Forelimb muscle (tissue), 1 donor: ENCODE data around the gene MCTP1. TPM values are rescaled to one million over a fixed set of nuclear protein-coding genes. Genes with fewer than 3 reads are reported as not detected.
"Not testable (repeated sequence)": the region's sequence is repeated elsewhere in the genome, so short reads cannot be mapped to it uniquely, and the experiment has no call there.

Experiments
- DNase-seq: peaks from one replicate; pipeline ENCODE4 v3.0.0-alpha.2; 2013; ENCODE audit warnings: low read depth
- polyA plus RNA-seq: library from polyadenylated mRNA; unstranded; fragments of 120-200 nt; gene quantifications from one replicate; pipeline ENCODE4 v1.2.1, GENCODE V29; 2013; ENCODE audit not compliant: insufficient read length

Gene MCTP1
- polyA plus RNA-seq, 1 donor, result 7.2 TPM

DNA sequence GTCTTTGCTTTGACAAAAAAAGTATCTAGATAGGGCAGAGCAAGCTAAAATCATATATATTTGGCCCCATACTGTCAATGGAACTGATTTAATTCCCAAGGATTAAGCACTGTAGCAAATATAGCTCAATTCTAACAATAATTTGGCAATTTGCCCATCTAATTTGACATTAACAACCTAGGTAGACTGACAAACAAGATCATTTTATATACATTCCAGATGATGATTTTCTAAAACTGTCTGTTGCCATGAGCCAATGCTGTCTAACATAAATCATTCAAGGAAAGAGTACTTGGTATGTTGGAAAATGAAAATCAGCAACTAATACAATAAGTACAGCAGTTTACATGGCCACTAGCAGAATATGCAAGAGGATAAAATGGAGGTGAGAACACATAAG lies 32.1 kb downstream of the MCTP1 start:
- DNase-seq, result no peak

DNA sequence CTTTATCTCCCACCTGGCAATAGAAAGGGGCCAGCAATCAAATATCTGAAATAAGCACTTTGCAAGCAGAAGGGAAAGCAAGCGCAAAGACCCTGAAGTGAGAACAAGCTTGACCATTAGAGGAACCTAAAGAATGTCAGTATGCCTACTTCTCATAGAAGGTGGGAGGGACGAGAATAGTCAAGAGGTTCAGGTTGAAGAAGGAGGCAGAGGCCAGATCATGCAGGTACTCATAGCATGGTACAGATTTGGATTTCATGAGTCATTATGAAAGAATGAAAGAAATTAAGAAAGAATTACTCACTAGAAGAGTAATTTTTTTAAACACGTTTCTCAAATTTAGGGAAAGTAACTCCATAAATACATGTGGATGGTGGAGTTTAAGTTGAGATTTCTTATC lies 33.7 kb downstream of the MCTP1 start:
- no peak for DNase-seq

DNA sequence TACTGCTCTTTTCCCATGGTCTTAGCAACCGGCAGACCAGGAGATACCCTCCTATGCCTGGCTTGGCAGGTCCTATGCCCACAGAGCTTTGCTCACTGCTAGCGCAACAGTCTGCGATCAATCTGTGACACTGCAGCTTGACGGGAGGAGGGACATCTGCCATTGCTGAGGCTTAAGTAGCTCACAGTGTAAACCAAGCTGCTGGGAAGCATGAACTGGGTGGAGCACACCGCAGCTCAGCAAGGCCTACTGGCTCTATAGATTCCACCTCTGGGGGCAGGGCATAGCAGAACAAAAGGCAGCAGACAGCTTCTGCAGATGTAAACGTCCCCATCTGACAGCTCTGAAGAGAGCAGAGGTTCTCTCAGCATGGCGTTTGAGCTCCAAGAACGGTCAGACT lies 40.4 kb downstream of the MCTP1 start:
- DNase-seq, result no peak

DNA sequence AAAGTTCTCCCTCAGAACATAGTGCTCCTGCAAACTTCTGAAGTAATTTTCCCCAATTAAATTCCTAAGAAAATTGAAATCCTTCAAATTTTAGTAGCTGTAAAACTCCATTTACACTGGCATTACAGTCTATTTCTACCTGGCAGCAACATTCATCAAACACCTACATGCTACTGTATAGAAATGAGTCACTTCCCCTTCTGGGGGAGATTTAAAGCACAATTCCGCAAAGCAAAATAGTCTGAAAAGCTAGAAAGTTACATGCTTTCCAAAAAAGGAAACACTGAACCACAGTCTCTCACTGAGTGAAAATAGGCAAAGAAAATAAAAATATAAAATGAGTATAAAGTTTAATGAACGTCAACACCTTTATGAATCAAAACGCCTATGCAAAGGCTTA lies 43.3 kb downstream of the MCTP1 start:
- no peak for DNase-seq

DNA sequence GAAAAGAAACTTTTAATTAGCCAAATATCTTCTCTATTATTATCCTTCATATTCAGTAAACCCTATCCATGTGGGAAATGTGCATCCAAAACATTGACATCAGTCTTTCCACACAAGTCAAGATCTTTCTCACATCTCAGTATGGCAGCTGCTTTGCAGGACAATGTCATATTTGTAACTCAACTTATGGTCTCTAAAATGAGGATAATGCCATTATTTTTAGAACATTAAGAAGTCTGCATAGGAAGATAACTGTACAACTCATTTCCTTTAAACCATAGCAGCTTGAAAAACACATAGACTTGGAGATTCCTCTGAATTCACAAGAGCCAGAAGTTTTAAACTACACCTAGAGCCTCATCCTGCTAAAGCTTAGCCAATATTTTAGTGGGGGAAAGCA lies 43.7 kb downstream of the MCTP1 start:
- DNase-seq, result no peak

DNA sequence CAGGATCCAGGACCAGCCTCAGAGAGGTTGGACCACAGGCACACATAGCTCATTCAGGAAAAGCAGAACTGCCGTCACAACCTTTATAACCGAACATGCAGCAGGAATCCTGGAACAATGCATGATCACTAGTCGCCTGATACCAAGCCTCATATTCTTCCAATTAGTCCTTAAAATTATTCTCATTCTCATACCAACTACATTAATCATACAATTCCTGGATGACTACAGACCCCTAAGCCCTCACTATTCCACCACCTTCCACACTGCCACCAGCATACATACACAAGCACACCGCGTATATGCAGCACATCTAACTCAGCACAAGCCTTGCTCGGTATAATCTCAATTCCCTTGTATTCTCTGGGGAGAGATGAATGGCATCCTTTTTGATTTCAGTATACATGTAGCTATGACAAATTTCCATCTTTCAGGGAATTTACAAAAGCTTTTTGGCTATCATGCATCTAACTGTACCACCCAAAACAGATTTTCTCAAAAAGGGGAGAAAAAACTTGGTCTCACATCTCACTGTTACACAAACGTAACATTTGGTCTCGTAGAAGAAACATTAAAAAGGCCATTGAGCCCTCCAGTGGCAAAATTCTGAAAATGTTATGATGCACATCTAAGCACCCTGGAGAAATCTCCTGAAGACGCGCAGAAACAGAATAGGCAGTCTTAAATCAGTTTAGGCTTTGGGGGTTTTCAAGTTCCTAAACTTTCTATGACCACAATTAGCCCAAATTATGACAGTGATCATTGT lies 46.2 kb downstream of the MCTP1 start:
- DNase-seq, result no peak

DNA sequence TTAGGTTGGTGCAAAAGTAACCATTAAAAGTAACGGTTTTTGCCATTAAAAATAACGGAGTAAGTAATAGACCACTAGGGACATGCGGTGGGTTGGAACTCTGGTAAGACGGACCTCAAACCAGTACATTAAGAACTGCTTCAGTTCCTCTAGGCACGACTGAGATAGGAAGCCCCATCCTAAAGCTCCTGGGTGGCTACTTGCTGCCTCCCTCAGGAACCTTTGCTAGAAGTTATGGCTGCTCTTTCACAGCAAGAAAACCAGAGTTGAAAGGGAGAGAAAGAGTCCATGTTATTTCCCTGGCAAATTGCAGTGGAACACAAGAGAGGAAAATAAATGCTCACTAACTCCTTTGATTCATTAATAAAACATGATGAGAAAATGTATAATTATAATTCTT lies 47.6 kb downstream of the MCTP1 start:
- no peak for DNase-seq

DNA sequence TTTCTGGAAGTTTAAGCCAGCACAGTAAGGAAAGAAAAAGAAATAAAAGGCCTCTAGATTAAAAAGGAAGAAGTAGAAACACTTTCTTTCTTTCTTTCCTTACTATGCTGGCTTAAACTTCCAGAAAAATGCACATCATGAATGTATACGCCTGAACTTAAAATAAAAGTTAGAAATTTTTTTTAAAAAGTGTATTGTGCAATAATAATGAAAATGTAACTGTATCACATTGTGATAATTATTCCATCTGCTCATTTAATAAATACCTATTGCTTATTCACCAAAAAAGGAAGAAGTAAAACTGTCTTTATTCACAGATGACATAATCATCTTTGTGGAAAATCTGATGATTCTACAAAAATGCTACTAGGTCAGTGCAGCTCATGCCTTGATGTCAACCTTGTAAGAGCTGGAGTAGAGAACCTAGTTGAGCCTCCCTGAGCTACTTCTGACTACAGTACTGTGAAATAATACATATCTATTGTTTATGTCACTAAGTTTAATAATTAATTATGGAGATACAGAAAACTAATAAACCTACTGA lies 49.4 kb downstream of the MCTP1 start:
- DNase-seq, result no peak

DNA sequence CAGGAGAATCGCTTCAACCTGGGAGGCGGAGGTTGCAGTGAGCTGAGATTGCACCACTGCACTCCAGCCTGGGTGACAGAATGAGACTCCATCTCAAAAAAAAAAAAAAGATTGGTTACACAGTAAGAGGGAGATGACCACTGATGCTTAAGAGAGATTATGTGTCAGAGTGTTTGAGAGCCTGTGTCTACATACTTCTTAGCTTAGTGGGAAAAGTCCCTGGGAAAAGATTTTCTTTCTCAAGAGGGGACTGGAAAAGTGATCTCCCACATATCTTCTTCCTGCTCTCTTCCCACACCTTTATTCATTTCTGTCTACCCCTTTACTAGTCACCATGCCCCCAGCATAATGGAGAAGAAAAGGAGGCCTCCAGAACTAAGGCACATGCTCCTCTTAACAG lies 55.2 kb downstream of the MCTP1 start:
- no peak for DNase-seq

DNA sequence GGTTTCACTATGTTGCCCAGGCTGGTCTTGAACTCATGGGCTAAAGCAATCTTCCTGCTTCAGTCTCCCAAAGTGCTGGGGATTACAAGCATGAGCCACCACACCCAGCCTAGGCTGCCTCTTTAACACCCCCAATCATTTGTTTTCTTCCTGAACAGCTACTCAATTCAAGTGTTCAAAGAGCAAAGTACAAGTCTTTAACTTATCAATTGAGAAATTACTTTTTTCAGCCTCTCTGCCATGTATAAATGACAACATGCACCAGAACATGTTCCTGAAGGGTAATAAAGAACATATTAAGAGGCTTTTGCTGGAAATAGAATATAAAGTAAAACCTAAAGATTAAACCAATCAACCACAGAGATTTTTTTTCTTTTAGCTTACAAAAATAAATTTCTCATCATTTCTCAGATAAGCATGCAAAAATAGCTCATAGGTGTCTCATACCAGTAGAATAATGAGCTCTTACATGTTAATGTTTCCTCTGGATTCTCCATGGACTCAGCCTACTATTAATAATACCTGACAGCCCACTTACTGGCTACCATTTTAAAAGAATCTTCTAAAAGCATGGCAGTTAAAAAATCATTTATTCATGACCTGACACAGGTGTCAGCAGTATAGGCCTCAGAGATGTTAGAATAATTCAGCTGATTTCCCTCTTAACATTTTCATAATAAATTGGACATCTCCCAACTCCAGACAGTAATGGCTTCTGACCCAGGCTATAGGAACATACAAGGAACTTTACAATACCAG lies 60.0 kb downstream of the MCTP1 start:
- DNase-seq, result no peak

DNA sequence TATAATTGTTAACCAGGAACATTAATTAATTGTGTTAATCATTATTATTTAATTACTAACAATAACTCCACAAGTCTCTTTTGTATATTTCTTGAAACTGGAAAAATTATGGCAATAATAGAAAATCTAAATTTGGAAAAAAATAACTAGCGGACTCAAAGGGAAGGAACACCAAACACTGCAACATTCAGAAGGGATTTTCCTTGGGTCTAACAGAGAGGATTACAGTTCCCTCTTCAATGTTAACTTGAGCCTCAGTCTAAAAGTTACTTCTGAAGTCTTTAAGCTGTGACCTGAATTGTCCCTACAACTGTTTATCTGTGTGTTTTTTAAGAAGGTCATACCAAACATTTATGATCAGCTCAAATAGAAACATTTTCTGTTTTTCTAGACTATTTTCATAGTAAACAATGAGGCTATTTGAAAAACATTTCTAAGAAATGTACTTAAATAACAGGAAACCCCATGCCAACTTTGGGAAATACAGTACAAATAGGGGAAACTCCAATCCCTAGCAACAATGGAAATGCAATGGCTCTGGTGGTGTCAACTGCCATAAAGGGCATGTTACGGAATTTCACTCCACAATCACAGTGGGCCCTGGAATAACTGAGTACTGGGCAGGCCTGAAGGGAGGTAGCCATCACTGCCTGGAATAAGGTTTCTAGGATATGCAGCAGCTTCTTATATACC lies 61.2 kb downstream of the MCTP1 start:
- no peak for DNase-seq

DNA sequence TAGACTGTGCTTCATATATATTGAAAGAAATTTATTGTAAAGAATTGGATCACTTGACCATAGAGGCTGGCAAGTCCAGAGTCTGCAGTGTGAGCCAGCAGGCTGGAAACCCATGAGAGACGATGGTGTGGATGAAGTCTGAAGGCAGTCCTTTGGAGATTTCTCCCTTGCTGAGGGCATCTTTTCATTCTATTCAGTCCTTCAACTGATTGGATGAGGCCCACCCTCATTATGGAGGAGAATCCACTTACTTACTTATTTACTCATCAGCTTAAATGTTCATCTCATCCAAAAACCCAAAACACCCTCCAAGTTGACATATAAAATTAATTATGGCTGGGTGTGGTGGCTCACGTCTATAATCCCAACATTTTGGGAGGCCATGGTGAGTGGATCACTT lies 62.1 kb downstream of the MCTP1 start:
- no peak for DNase-seq

DNA sequence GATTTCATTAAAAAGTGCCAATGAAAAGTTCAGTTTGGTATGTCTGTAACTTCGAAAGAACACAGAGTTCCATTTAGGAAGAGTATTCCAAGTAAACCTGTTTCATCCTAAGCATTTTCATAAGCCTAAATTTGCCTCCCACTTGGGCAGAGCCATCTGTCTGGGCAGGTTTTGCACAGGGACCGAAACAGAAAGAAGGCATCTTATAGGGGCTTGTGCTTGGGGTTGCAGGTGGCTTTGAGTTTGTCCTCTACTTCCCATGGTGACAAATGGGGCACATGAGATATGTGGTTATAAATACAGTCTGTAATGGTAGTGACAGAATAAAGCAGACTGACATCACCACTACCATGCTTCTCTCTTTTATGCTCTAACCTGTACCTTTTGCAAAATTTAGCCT lies 63.7 kb downstream of the MCTP1 start:
- no peak for DNase-seq

DNA sequence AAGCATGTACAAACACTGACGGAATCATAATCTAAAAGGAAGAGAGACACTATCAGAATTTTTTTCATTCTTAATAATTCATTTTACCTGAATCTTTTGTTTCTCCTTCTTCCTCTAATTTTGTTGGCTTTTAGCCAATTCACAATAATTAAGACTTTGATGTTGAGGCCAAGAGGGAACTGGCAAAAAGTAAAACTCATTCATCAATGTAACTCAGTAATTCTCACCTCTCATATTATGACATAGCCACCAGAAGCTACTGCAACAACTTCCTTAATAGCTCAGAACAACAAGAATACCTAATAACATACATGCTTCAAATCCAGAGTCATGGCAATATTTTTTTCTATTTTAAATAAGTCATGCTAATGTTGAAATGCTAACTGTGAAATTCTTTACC lies 64.5 kb downstream of the MCTP1 start:
- DNase-seq, result no peak

DNA sequence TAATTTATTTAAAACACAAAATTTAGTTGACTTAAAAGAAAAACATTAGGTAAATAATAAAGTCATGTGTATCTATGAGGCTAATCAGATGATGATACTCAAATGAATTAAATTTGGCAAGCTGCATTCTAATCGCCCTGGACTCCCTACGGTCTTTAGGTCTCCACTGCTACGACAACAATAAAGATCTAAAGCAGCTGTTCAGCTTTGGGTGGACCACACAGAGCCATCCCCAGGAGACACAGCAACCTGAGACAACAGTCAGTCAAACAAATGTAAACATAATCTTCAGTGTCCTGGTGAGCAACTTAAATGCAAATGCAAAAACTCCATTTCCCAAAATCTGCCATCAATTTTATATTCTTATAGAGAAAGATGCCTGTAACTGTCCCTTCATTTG lies 65.5 kb downstream of the MCTP1 start:
- no peak for DNase-seq

DNA sequence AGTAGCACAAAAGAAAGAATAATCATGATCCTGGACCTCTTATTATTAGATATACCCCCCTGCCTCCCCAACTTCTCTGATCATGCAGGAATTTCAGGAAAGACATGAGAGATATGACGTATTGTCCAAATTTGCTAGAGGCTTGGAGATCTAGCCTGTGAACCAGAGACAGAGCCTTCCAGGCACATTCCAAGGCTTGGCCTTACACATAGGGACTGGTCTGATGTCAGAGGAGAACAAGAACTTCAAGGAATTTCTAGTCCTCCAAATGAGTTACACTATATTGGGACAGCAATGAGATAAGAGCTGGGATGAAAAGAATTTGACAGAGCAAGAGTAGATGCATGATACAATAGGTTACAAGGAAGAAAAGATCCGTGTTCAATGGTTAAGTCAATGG lies 67.0 kb downstream of the MCTP1 start:
- no peak for DNase-seq

DNA sequence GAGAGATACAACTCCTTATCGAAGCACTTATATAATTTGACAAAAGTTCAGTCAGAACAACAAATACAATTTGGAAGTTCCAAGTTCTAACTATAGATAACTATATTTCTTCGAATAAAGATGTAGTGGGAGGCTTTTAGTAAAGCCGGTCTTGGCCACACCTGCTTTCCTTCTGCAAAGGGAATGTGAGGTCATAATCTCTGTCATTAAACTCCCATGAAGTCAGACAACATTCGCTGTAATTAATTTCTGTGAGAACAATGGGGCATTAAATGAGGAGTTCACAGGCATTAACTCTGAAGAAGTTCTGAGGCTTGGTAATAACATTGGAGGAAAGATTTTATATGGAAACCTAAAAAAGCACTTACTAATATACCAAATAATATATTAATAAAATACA lies 67.5 kb downstream of the MCTP1 start:
- DNase-seq, result no peak

DNA sequence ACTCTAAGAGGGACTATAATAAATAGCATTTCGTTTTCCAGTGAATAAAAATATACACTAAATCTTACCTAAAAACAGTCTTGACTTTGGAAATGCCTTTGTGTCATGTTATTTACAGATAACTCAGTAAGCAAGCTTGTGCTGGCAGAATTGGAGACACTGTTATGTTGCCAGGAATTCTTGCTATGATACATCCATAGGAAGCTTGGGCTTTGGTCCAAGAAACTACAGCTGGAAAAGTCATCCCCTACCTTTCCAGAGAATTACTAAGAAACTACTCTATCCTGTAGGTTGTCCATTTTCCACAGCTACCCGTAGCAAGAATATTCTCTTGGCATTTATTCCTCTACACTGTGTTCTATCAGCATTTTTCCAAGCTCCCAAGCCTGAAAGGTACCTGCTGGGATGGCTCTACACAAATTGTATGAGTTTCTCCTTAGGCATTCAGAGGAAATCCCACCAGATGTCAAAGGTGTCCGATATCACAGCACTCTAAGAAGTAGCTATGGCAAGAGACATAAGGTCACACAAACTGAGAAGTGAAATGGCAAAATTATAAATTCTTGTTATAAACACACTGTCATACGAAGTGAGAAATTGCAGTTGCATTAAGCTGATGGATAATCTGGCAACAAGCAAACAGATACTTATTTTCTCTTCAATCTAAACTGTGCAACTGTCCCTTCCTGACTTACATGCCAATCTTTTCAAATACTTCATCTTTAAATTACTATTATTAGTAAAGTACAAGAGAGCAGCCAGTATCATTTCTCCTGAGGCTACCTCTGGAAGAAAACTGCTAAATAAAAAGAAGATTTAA lies 68.5 kb downstream of the MCTP1 start:
- peak; percentile 24 for DNase-seq

DNA sequence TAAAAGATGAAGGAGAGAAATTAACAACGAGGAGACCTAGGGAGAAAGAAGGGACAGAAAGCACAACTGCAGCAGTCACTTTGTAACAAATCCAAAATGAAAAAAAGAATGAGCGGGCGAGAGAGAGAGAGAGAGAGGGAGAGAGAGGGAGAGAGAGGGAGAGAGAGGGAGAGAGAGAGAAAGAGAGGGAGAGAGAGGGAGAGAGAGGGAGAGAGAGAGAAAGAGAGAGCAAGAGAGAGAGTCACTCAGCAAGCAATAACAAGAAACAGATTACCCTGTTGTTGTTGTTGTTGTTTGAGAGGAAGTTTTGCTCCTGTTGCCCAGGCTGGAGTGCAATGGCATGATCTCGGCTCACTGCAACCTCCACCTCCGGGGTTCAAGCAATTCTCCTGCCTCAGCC lies 77.1 kb downstream of the MCTP1 start:
- not testable (repeated sequence) for DNase-seq

DNA sequence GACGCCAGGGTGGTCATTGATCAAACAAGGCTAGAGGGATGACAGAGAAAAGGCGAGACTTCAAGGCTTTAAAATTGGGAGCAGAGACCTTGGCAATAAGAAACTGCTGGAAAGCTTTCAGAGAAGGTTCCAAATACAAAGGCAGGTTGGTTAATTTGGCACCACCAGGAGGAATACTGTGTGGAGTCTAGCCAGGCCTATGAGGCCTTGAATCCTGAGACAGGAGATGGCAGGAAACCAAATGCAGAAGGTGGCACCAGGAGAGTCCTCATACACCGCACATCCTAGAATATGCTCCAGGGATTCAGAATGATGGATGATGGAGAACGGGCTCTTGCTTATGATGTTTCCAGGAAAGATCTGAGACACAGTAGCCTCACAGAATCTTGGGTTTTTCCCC lies 90.0 kb downstream of the MCTP1 start:
- DNase-seq, result no peak

DNA sequence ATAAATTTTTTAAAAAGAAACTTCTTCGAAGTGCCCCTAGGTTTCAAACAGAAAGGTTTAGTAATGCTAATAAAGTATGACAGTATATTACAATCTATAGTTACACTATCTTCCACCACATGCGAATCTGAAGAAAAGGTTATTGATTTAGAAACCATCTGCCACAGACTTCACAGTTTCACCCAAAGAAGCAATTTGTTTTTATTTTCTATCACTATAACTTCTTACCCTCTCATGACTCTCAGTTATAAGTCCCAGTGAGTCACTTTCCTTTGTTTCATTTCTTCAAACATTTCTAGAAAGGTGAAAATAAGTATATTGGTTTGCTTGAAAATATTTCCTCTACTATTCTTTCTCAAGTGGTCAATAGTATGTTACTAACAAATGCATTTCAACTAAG lies 93.6 kb downstream of the MCTP1 start:
- no peak for DNase-seq

DNA sequence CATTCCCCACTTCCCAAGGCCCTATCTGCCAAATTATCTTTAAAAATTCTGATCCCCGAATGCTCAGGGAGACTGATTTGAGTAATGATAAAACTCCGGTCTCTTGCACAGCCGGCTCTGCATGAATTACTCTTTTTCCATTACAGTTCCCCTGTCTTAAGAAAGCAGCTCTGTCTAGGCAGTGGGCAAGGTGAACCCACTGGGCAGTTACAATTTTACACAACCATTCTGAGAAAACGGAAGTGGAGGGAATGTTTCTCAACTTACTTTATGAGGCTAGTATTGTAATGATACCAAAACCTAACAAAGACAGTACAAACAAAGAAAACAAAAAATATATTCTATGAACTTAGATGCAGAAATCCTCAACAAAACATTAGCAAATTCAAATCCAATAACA lies 100.0 kb downstream of the MCTP1 start:
- no peak for DNase-seq
